GM23248 (cell line): ENCODE measurements around the gene HOGA1.

ENCODE experiments used
- EZH2 ChIP-seq: fragments of 200-600 bp; sonication (generic); IDR thresholded peaks from 2 replicates; pipeline ENCODE4 v1.6.1; 2018; ENCODE audit warnings: antibody characterized with exemption, mild to moderate bottlenecking; ENCODE audit not compliant: insufficient read depth, poor library complexity, severe bottlenecking
- EZH2phosphoT487 ChIP-seq: fragments of 200-600 bp; sonication (generic); IDR thresholded peaks from 2 replicates; pipeline ENCODE4 v1.6.1; 2018; ENCODE audit warnings: antibody characterized with exemption, moderate library complexity, mild to moderate bottlenecking, low read depth; ENCODE audit not compliant: insufficient read depth

- TF ChIP-seq EZH2 (no peak), EZH2phosphoT487 (no peak)
These were observed 45.8 kb upstream of the HOGA1 start for GRCh38 chr10:97538411-97538810.
